Activated CD4-positive, alpha-beta T cell treated with anti-CD3 and anti-CD28 coated beads, Interleukin-10, Interleukin-2, amounts not matched to agents 100 ng/mL and 50 ng/mL, durations not matched to agents 16 hours and 8 hours (primary cell): ENCODE results near the gene RILP.

Experiments
- DNase-seq: peaks from one replicate; pipeline ENCODE4 v3.0.0-alpha.2; 2020

RILP gene

GRCh38 chr17:1597861-1598342 lies 51.8 kb downstream of the RILP start:
- DNase-seq = no peak
